Transverse colon (tissue), 4 donors: Measurements from ENCODE around the gene FAM217A. TPM values are rescaled to one million over a fixed set of nuclear protein-coding genes. Genes with fewer than 3 reads are reported as not detected.

Experiments used
- DNase-seq: peaks from one replicate; pipeline ENCODE4 v3.0.0-alpha.2; 2019
- H3K27ac ChIP-seq, 4 donors: fragments of 200-600 bp; sonication (generic); 2 replicates each; pipeline ENCODE4 v1.5.1; 2016 to 2018; ENCODE audit warnings: inconsistent platforms in 4 of 4
- H3K27me3 ChIP-seq: fragments of 200-600 bp; sonication (generic); 2 replicates; pipeline ENCODE4 v1.5.1; 2017; ENCODE audit warnings: inconsistent platforms
- H3K36me3 ChIP-seq, 4 donors: fragments of 200-600 bp; sonication (generic); 2 replicates each; pipeline ENCODE4 v1.5.1; 2017 to 2019; ENCODE audit warnings: inconsistent platforms in 4 of 4
- H3K4me1 ChIP-seq, 4 donors: fragments of 200-600 bp; sonication (generic); 2 replicates each; pipeline ENCODE4 v1.5.1; 2017 to 2020; ENCODE audit warnings: inconsistent platforms in 4 of 4
- H3K4me3 ChIP-seq, 4 donors: fragments of 200-600 bp; sonication (generic); 1 replicate in 1 of 4; 2 replicates in 3 of 4; pipeline versions ENCODE4 v1.5.1 to v1.6.1; 2017 to 2019; ENCODE audit warnings: inconsistent platforms in 4 of 4
- H3K9me3 ChIP-seq, 2 donors: fragments of 200-600 bp; sonication (generic); 2 replicates each; pipeline ENCODE4 v1.5.1; 2017 to 2019; ENCODE audit warnings: inconsistent platforms in 2 of 2
- EP300 ChIP-seq: sonication (generic); formaldehyde crosslinking; IDR thresholded peaks from one replicate; pipeline ENCODE4 v1.6.1; 2017; ENCODE audit warnings: antibody characterized with exemption, low read depth
- POLR2A ChIP-seq: fragments of 450-650 bp; IDR thresholded peaks from one replicate; pipeline ENCODE4 v1.6.1; 2016; ENCODE audit warnings: antibody characterized with exemption, mild to moderate bottlenecking, moderate library complexity
- POLR2AphosphoS5 ChIP-seq, 3 donors: sonication (generic); formaldehyde crosslinking; IDR thresholded peaks; one replicate each; pipeline ENCODE4 v1.6.1; 2016; ENCODE audit warnings: antibody characterized with exemption in 3 of 3
- WGBS, 2 donors: methylation state at CpG; one replicate each; pipeline ENCODE4 v1.1.5; 2018; ENCODE audit warnings: low coverage in 1 of 2; 5-methylcytosine and 5-hydroxymethylcytosine counted together
- in situ Hi-C, 4 donors: fragments of 200-750 bp; cut with MboI; loops; one replicate each; pipeline versions ENCODE4 v1.15.0 to v1.15.1; 2017; ENCODE audit warnings: low sequenced_read_pairs in 3 of 4, low pct_ligation_motif_present in 1 of 4, low pct_unique_long_range_greater_than_20kb in 1 of 4
- intact Hi-C: fragments of 100-400 bp; cut with DNase I; formaldehyde crosslinking; loops from one replicate; pipeline ENCODE4 v1.15.1; 2023; ENCODE audit warnings: low total_unique reads
- total RNA-seq, 4 donors: library from RNA; depleted of rRNA; stranded (reverse); fragments of >200 nt; gene quantifications; one replicate each; pipeline ENCODE4 v1.1.0, GENCODE V29; 2016
- TF ChIP-seq, protein P1 (sequence below), 5 experiments: fragments of 200-600 bp in 3 of 5; fragments of 450-650 bp in 2 of 5; sonication (generic) in 3 of 5; IDR thresholded peaks; 1 replicate in 2 of 5; 2 replicates in 3 of 5; pipeline ENCODE4 v1.5.1; 2016 to 2017; ENCODE audit warnings: antibody characterized with exemption in 5 of 5, inconsistent platforms in 3 of 5, mild to moderate bottlenecking in 2 of 5, moderate library complexity in 1 of 5

FAM217A gene
- total RNA-seq, 4 donors from 2014 or later: not detected

DNA sequence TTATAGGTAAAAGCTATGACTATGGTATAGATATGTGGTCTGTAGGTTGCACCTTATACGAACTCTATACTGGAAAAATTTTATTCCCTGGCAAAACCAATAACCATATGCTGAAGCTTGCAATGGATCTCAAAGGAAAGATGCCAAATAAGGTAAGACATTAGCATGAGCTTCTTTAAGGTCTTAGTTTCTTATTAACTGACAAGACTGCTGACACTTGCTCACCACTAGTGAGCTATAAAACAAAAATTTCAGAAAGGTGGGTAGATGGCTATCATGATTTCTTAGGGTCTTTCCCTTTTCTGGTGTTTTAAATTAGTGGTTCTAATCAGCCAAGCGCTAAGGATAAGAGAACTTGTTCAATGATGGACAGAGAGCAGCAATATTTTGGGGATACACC, 21.9 kb downstream of the FAM217A start:
- Histone ChIP-seq H3K4me3 (no peak overlapping the region), H3K27ac (no peak overlapping the region), H3K27me3 (no peaks in the 10 kb centered on the region), H3K9me3 (no peaks in the 10 kb centered on the region), H3K4me1 (peaks cover 0 to 4% (median 0%) of the 10 kb centered on the region in 4 donors), H3K36me3 (peaks cover 0 to 83% (median 42%) of the 10 kb centered on the region in 4 donors)
- TF ChIP-seq POLR2A: no peak
- TF ChIP-seq, protein P1, sequence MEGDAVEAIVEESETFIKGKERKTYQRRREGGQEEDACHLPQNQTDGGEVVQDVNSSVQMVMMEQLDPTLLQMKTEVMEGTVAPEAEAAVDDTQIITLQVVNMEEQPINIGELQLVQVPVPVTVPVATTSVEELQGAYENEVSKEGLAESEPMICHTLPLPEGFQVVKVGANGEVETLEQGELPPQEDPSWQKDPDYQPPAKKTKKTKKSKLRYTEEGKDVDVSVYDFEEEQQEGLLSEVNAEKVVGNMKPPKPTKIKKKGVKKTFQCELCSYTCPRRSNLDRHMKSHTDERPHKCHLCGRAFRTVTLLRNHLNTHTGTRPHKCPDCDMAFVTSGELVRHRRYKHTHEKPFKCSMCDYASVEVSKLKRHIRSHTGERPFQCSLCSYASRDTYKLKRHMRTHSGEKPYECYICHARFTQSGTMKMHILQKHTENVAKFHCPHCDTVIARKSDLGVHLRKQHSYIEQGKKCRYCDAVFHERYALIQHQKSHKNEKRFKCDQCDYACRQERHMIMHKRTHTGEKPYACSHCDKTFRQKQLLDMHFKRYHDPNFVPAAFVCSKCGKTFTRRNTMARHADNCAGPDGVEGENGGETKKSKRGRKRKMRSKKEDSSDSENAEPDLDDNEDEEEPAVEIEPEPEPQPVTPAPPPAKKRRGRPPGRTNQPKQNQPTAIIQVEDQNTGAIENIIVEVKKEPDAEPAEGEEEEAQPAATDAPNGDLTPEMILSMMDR (IDR thresholded peaks at IDR 0.05): no peak
- no peak for TF ChIP-seq EP300
- TF ChIP-seq POLR2AphosphoS5 (IDR thresholded peaks at IDR 0.05): no peak
- no peak for DNase-seq
- 92 to 94% methylated on average over 1 to 2 of the region's 2 CpGs for WGBS, 2 donors
- in situ Hi-C loops (loop anchor here in 2 of 4 donors (10.0 kb wide), 1 partner anchor 98 kb away; no protein-coding TSS in a partner anchor), intact Hi-C loops (no loop called here)

DNA sequence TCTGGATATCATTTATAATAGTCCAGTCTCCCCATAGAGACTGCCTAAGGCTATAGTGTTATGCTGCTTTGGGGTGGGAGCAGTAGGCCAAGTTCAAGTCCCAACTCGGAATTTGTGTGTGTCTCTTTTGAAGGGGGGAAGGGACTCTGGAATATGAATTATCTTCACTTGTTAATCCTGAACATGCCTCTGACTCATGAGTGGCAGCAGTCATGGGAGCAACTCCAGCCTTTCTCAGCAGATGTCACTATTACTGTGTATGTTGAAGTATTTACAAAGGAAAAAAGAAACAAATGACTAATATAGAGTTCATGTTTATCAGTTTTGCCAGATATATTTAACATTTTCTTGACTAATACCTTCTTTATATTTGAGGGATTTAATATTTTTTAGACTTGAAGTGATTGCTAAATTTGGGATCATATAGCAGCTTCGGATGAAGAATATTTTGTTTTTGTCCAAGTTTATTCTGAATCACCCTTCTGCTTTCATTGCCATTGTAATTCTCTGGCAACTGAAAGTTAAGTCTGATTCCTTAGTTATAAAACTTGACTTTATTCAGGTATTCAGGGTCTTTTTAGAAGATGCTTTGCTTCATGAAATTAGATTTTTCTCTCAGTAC, 23.4 kb downstream of the FAM217A start:
- intact Hi-C loops: no loop called here
- Histone ChIP-seq H3K27me3 (no peaks in the 10 kb centered on the region), H3K4me1 (peaks cover 0 to 4% (median 0%) of the 10 kb centered on the region in 4 donors), H3K27ac (no peak overlapping the region), H3K36me3 (peaks cover 0 to 82% (median 40%) of the 10 kb centered on the region in 4 donors), H3K4me3 (no peak overlapping the region), H3K9me3 (no peaks in the 10 kb centered on the region)
- DNase-seq: peak; percentile 28
- TF ChIP-seq, protein P1 (IDR thresholded peaks at IDR 0.05): peak in 4 of 5 experiments; percentile 29 to 50 (median 40)
- no peak for TF ChIP-seq POLR2A
- in situ Hi-C loops: loop anchor here in 2 of 4 donors (10.0 kb wide), 1 partner anchor 99 kb away; no protein-coding TSS in a partner anchor
- 57 to 73% methylated on average over 1 to 2 of the region's 2 CpGs for WGBS, 2 donors

DNA sequence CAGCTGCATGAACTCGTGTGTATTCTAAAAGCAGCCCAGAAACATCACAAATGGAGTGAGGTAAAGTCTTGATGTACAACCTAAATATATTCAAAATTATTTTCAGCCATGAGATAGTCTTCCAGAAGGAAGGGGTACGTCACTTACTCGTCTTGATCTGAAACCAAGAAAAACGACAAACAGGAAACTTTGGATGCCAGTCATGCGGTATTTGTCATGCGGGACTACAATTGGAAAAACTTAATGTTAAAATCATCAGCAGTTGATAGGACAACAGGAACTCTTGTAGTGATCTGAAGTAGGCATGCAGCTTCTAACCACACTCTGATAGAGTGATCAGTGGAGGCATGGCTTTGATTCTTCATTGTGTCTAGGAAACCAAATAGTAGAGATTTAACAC, 29.7 kb downstream of the FAM217A start:
- no peak for DNase-seq
- Histone ChIP-seq H3K27me3 (no peaks in the 10 kb centered on the region), H3K9me3 (no peaks in the 10 kb centered on the region), H3K36me3 (peaks cover 0 to 77% (median 32%) of the 10 kb centered on the region in 4 donors), H3K4me1 (no peaks in the 10 kb centered on the region), H3K4me3 (no peak overlapping the region), H3K27ac (no peak overlapping the region)
- in situ Hi-C loops (no loop called here), intact Hi-C loops (no loop called here)
- TF ChIP-seq, protein P1 (IDR thresholded peaks at IDR 0.05): no peak
- TF ChIP-seq POLR2AphosphoS5 (IDR thresholded peaks at IDR 0.05) (no peak), POLR2A (no peak), EP300 (no peak)
- 90% methylated on average over 6 of the region's 6 CpGs; no CpG with 5 or more reads in 1 of the 2 donors for WGBS, 2 donors

DNA sequence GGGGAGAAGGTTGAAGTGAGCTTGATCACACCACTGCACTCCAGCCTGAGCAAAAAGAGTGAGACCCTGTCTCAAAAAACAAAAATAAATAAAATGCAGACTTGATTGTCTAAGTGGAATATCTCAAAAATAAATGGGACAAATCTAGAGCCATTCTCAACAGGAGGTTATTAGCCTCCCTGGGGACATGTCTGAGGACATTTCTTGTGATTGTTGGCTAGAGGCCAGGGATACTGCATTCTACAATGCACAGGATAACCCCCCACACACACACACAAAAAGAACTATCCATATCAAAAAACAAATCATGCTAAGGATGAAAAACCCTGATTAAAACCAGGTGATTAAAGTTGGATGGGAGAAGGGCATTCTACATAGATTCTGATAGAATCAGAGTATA, 37.5 kb downstream of the FAM217A start:
- H3K4me1 ChIP-seq: peaks cover 0 to 6% (median 0%) of the 10 kb centered on the region in 4 donors
- intact Hi-C loops: no loop called here
- peaks cover 0 to 83% (median 40%) of the 10 kb centered on the region in 4 donors for H3K36me3 ChIP-seq
- H3K4me3 ChIP-seq: no peak overlapping the region
- TF ChIP-seq POLR2AphosphoS5 (IDR thresholded peaks at IDR 0.05) (no peak), POLR2A (no peak), EP300 (no peak)
- TF ChIP-seq, protein P1 (IDR thresholded peaks at IDR 0.05): no peak
- H3K27ac ChIP-seq: no peak overlapping the region
- DNase-seq: no peak
- in situ Hi-C loops: no loop called here
- no peaks in the 10 kb centered on the region for H3K9me3 ChIP-seq
- H3K27me3 ChIP-seq: no peaks in the 10 kb centered on the region
